Stimulated activated CD8-positive, alpha-beta memory T cell treated with anti-CD3 and anti-CD28 coated beads, Interleukin-15, amount 100 ng/mL, for 1 hour (primary cell): ENCODE measurements around the gene PPP1CC.
"Not testable (repeated sequence)": the region's sequence is repeated elsewhere in the genome, so short reads cannot be mapped to it uniquely, and the experiment has no call there.

Experiments
- DNase-seq: peaks from one replicate; pipeline ENCODE4 v3.0.0-alpha.2; 2020; ENCODE audit warnings: low read depth

Gene PPP1CC

GRCh38 chr12:110754101-110754793 lies 11.6 kb upstream of the PPP1CC start:
- DNase-seq = no peak

DNA sequence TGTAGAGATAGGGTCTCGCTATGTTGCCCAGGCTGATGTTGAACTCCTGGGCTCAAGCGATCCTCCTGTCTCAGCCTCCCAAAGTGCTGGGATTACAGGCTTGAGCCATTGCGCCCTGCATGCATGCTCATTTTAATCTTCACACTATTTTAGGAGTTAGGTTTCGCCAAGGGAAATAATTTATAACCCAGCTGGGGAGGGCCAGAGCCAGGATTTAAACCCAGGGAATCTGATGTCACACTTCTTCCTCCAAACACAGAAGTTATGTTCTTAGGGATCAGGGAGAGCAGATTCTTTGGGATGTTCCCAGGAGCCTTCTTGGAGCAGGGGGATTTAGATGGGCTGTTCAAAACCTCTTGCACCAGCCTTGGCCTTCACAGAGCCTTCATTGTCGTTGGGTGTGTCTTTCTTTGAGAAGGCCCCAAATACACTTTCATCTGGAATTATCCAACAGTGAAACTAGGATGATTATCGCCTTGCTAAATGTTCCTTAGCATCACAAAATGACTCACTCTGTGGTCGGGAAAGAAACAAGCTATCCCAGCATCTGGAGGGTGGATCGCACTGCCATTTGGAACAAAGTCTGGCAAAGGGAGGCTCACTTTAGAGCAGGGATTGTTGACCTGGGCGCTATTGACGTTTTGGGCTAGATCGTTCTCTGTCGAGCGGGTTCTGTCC lies 8.2 kb upstream of the PPP1CC start:
- DNase-seq = no peak

- no peak for DNase-seq
These were observed 3.9 kb upstream of the PPP1CC start for GRCh38 chr12:110746550-110746949.

DNA sequence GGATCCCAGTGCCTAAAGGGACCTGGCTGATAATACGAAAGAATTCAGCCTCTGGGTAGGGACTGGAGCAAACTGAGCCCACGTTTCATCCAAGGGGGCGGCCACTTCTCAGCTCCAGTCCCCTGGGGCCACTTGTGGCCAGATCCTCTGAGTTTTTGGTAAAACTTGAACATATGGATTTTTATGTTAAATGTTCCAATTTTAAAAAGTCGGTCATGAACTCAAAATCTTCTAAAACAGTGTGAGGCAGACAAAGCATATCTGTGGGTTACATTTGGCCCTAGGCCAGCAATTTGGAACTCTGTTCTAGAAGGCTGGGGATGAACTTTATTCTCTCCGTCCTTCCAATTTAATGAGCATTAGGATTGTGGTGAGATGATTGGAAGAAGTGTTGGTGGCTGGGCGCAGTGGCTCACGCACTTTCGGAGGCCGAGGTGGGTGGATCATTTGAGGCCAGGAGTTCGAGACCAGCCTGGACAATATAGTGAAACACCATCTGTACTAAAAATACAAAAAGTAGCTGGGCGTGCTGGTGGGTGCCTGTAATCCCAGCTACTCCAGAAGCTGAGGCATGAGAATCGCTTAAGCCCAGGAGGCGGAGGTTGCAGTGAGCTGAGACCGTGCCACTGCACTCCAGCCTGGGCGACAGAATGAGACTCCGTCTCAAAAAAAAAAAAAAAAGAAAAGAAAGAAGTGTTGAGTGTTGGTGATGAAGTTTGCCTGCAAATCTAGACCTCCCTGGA lies 3.0 kb upstream of the PPP1CC start:
- no peak for DNase-seq

DNA sequence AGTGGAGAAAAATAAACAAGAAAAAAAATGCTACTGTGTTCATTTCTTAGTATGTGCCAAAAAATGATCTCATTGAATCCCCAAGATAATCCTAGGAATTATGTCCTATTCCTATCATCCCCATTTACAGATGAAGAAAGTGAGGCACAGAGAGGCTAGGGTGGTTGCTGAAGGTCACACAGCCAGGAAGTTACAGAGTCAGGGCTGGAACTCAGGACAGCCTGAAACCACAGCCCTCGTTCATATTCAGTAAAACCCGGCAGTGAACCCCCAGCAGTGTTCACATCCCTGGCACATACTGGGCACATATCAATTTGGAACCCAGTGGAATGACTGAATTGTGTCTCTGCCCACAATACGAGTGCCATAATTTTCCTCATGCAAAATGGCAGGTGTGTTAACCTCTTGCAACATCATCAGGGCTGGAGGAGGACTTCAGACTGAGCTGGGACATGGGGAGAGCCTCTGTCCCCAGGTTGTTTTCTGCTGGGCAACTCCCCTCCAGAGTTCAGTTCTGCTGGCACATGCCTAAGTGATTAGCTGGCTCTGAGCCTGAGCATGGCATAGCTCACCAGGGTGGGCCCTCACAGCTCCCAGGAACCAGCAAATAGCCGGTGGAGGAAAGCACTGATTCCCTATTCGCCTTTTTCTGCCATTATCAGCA lies 2.0 kb upstream of the PPP1CC start:
- no peak for DNase-seq

DNA sequence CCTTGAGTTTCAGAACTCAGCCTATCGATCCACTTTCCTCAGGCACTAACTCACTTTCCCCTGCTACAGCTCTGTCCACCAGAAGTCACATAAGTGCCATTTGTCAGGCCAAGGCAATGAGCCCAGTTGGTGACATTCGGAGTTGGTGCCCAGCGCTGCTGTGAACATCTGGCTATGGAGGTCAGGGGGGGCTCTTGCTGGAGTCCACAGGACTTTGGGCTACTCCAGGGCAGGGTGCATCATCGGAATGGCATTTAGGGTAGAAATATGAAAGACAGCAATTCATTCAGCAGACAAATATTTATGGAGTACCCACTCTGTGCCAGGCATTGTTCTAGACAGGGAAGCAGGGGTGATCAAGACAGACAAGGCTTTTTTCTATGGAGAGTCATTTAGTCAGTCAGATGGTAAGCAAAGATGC lies 1.5 kb upstream of the PPP1CC start:
- no peak for DNase-seq

- DNase-seq = no peak
These were observed 941 bp upstream of the PPP1CC start for GRCh38 chr12:110743571-110744093.

DNA sequence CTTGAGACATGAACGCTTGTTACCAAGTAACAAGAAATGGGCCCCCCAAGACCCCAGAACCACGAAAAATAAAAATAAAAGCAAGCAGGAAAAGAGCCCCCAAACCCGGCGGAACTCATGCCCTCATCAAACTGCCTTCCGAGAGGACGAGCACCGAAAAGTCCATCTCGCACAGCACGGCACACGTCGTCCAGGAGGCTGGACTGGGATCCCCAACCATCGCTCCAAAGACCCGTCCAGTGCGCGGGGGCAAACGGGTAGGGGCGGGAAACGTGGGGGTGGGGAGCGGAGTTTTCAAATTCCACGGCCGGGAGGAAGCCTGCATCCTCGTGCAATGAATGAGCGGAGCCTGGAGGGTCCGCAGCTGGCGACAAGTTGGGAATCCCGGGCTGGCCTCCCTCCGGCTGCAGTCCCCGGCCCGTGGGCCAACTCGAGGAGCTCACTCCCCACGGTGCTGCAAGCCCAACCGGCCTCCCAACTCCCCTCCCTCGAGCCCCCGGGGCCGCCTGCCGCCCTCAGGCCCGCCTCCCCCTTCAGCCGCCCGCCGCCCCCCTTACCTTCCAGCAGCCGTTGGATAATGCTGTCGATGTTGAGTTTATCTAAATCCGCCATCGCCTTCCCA lies 484 bp downstream of the PPP1CC start:
- DNase-seq = no peak

DNA sequence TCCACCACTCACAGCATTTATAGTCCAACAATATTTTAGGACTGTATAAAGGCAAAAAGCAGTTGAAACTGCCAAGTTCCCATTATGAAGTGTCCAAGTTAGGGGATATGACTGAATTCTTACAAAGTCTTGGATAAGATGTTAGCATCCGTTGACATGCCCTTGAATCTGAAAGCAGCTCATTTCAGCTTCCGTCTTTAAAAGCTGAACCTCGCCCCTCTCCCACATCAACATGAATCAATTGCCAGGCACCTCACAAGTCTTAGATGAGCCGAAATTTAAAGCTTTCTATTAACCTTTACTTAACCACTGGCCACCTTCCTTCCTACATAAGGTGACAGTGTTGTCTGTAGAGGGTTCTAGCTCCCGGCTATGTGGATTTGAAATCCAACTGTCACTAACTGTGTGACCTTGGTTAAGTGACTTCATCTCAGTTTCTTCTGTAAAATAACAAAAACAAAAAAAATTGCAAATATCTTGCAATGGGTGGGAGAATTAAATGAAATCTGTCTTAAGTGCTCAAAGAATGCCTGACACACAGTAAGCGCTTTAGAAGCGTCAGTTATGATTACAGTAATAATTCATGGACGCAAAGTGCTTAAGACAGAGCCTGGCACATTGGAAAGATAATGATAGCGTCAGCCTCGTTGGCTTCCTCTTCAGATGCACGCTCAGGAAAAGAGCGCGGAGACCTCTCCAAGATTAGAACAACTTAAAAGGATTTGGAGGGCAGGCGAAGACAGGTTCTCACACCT lies 1.2 kb downstream of the PPP1CC start:
- no peak for DNase-seq

GRCh38 chr12:110739894-110740293 lies 2.8 kb downstream of the PPP1CC start:
- no peak for DNase-seq

DNA sequence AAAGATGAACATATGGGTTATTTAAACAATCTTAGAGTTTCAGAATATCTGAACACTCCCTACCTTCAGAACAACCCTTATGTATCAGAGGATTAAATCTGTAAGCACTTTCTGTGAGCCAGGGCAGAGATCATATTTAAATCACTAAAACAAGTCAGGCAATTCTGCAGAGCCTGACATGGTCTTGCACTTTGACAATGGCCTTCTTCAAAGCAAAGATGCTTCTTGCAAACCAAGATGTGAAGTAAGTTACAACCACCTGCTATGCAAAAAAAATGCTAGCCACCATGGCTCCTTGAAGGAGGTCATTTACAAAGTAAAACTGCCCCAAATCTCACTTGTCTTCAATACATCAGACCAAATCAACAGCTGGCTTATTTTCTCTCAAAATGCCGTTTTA lies 3.2 kb downstream of the PPP1CC start:
- no peak for DNase-seq

- no peak for DNase-seq
These were observed 5.2 kb downstream of the PPP1CC start for GRCh38 chr12:110737532-110737931.

- not testable (repeated sequence) for DNase-seq
These were observed 5.7 kb downstream of the PPP1CC start for GRCh38 chr12:110737016-110737415.

GRCh38 chr12:110733900-110734299 lies 8.8 kb downstream of the PPP1CC start:
- no peak for DNase-seq

DNA sequence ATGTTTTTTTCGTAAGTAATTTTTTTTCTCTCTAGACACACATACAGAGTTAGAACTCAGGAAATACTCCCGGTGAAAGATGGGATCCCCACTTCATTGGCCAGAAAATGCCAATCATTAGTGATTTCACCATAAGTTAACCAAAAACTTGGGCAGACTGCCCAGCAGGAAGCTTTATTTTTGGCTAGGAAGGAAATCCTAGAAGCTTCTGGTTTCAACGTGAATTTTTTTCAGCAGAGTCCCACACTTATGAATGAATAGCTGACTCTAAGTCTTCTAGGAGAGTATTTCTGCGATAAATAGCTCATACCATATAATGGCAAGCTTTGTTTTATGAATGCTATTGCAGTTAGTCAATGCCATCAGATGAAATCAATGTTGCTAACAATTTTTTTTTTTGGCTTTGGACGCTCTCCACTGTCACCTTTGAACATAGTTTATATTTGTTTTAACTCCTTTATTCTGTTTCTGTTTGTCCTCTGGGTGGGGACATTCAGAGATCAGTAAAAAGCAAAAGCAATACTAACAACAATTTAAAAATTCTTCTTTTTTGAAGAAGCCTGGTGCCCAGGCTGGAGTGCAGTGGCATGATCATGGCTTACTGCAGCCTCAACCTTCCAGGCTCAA lies 9.5 kb downstream of the PPP1CC start:
- no peak for DNase-seq

DNA sequence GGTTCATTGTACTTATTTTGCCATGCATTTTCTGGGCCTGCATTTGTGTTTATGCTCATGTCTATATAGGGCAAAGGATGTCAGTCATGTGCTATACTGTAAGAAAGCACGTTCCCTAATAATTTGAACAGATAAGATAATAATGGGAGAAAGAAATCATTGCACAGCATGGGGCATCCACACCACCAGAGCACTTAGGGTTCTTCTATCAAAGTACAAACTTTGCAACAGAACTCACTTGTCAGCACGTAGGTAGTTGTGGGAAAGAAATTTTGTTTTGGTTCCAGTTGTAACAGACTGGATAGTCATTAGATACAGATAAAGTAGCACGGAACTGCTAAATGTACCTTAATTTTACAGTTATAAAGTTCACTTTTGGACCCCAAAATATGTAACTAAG lies 10.1 kb downstream of the PPP1CC start:
- DNase-seq = no peak

GRCh38 chr12:110731479-110731878 lies 11.2 kb downstream of the PPP1CC start:
- DNase-seq = no peak

GRCh38 chr12:110728628-110729027 lies 14.1 kb downstream of the PPP1CC start:
- no peak for DNase-seq

DNA sequence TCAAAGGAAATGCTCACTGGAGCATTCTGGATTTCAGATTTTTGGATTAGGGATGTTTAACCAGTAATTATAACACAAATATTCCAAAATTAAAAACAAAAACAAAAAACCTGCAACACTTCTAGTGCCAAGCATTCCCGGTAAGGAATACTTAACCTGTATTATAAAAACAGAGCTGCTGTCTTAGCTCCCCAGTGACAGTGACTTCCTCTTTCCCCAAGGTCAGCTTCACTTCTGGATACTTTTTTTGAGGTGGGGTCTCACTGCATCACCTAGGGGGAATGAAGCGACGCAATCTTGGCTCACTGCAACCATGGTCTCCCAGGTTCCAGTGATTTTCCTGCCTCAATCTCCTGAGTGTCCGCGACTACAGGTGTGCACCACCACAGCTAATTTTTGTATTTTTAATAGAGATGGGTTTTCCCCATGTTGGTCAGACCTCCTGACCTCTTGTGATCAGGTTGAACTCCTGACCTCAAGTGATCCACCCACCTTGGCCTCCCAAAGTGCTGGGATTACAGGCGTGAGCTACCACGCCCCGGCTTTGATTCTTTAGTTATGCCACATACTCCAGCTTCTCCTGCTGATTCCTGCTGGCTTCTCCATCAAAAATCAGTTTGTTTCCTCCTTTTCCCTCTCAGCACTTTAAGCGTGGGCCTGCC lies 15.9 kb downstream of the PPP1CC start:
- DNase-seq = no peak

GRCh38 chr12:110726028-110726427 lies 16.7 kb downstream of the PPP1CC start:
- DNase-seq = no peak
